Omental fat pad (tissue), 4 donors: Measurements from ENCODE around the gene HECA. TPM values are rescaled to one million over a fixed set of nuclear protein-coding genes. Genes with fewer than 3 reads are reported as not detected.
A peak's percentile ranks its signal among the peaks of the same experiment; 100 is the strongest.
"Not testable (repeated sequence)": the region's sequence is repeated elsewhere in the genome, so short reads cannot be mapped to it uniquely, and the experiment has no call there.

ENCODE experiments used
- ATAC-seq: fragments of 150-250 bp; one replicate; pipeline ENCODE4 v1.9.1; 2016; ENCODE audit warnings: mild to moderate bottlenecking, moderate library complexity; ENCODE audit not compliant: low FRiP score
- DNase-seq: peaks from one replicate; pipeline ENCODE4 v3.0.0-alpha.2; 2019; ENCODE audit warnings: low spot score
- CTCF ChIP-seq, 3 donors: fragments of 450-650 bp; IDR thresholded peaks; one replicate each; pipeline ENCODE4 v1.5.1; 2016 to 2017; ENCODE audit warnings: antibody characterized with exemption in 3 of 3, mild to moderate bottlenecking in 3 of 3, moderate library complexity in 2 of 3
- total RNA-seq, 4 donors: library from RNA; depleted of rRNA; stranded (reverse); fragments of >200 nt; gene quantifications; one replicate each; pipeline ENCODE4 v1.1.0, GENCODE V29; 2016

Gene HECA
- total RNA-seq, 4 donors from 2014 or later, result 37.6 to 59.4 (median 45.2) TPM

DNA sequence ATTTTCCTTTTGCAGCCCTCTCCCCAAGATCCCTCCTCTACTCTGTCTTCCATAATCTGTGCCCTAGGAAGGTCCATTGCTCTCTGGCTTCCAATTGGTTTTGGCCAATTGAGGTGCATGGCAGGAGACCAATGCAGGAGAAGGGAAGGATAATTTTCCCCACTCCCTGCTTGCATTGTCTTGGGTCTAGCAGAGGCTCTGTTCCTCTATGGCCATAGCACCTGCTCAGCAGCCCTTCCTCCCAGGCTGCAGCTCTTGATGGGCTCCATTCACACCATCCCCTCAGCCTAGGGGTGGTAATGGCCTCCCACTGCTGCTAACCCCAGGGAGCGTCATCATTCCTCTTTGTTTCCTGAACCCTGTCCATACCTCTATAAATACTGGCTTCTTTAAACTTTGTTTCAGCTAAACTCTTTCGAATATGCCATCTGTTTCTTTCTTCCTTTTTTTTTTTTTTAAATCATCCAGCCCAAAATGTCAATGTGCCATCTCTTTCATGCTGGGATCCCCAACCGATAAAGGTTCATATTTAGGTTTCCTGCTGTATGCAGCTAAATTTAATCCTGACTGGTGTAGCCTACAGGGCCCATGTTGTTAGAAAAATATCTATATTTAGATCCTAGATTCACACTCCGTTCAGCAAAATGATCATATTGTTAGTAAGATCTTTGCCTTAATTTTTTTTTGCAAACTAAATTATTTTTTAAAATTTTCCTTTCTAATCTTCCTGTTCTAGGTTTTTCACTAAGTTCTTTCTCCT, 63.8 kb downstream of the HECA start:
- no peak for TF ChIP-seq CTCF (IDR thresholded peaks at IDR 0.05)
- DNase-seq (no peak), ATAC-seq (no peak)

- no peak for TF ChIP-seq CTCF (IDR thresholded peaks at IDR 0.05)
- no peak for ATAC-seq
- no peak for DNase-seq
Measured at GRCh38 chr6:139201378-139201777, 66.5 kb downstream of the HECA start.

GRCh38 chr6:139204978-139205377, 70.1 kb downstream of the HECA start:
- TF ChIP-seq CTCF (IDR thresholded peaks at IDR 0.05), result no peak
- ATAC-seq (no peak), DNase-seq (no peak)

DNA sequence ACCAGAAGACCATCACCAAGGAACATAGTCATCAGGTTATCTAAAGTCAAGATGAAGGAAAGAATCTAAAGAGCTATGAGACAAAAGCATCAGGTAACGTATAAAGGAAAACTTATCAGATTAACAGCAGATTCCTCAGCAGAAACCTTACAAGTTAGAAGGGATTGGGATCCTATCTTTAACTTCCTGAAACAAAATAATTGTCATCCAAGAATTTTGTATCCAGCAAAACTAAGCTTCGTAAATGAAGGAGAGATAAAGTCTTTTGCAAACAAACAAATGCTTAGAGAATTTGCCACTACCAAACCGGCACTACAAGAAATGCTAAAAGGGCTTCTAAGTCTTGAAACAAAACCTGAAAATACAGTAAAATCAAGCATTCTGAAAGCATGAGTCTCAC, 71.0 kb downstream of the HECA start:
- no peak for TF ChIP-seq CTCF (IDR thresholded peaks at IDR 0.05)
- ATAC-seq (no peak), DNase-seq (no peak)

DNA sequence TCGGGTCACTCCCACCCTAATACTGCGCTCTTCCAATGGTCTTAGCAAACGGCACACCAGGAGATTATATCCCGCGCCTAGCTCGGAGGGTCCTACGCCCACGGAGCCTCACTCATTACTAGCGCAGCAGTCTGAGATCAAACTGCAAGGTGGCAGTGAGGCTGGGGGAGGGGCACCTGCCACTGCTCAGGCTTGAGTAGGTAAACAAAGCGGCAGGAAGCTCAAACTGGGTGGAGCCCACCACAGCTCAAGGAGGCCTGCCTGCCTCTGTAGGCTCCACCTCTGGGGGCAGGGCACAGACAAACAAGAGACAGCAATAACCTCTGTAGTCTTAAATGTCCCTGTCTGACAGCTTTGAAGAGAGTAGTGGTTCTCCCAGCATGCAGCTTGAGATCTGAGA, 75.9 kb downstream of the HECA start:
- not testable (repeated sequence) for DNase-seq, ATAC-seq

DNA sequence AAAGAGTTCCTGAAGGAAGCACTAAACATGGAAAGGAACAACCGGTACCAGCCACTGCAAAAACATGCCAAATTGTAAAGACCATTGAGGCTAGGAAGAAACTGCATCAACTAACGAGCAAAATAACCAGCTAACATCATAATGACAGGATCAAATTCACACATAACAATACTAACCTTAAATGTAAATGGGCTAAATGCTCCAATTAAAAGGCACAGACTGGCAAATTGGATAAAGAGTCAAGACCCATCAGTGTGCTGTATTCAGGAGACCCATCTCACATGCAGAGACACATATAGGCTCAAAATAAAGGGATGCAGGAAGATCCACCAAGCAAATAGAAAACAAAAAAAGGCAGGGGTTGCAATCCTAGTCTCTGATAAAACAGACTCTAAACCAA, 77.6 kb downstream of the HECA start:
- DNase-seq, ATAC-seq: not testable (repeated sequence)

- ATAC-seq (peak; percentile 86), DNase-seq (peak; percentile 32)
- TF ChIP-seq CTCF (IDR thresholded peaks at IDR 0.05), result peak in 1 of 3 donors; percentile 62
Measured at GRCh38 chr6:139219271-139219729, 84.4 kb downstream of the HECA start.

DNA sequence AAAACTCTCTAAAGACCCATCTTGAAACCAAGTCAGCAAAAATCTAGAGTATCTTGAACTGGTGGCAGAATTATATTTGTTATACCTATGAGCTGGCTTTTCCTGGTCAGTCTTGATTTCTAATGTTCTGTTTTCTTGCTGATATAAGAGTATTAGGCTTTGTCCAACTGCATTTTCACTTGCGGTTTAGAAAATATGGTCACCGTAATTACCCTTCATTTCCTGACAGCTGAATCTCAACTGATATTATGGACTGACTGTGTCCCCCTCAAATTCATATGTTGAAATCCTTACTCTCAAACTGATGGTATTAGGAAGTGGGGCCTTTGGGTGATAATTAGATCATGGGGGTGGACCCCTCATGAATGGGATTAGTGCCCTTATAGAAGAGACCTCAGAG, 84.9 kb downstream of the HECA start:
- DNase-seq, result no peak
- TF ChIP-seq CTCF (IDR thresholded peaks at IDR 0.05), result no peak
- no peak for ATAC-seq

- DNase-seq, ATAC-seq: not testable (repeated sequence)
Measured at GRCh38 chr6:139228387-139228786, 93.5 kb downstream of the HECA start.
